HG02759 (cell line): Measurements from ENCODE around the gene TP53TG5.

Experiments
- ATAC-seq: cut with Tn5 transposase; IDR thresholded peaks from one replicate; pipeline ENCODE4 v1.9.1; 2021; ENCODE audit warnings: mild to moderate bottlenecking, moderate library complexity; ENCODE audit not compliant: unreplicated experiment

TP53TG5 gene

GRCh38 chr20:45378191-45378590 is at the start of gene TP53TG5:
Gene TP53TG5 (minus strand): TSS chr20:45378325. CDS start chr20:45378236, 89 bp downstream.
- ATAC-seq = no peak

DNA sequence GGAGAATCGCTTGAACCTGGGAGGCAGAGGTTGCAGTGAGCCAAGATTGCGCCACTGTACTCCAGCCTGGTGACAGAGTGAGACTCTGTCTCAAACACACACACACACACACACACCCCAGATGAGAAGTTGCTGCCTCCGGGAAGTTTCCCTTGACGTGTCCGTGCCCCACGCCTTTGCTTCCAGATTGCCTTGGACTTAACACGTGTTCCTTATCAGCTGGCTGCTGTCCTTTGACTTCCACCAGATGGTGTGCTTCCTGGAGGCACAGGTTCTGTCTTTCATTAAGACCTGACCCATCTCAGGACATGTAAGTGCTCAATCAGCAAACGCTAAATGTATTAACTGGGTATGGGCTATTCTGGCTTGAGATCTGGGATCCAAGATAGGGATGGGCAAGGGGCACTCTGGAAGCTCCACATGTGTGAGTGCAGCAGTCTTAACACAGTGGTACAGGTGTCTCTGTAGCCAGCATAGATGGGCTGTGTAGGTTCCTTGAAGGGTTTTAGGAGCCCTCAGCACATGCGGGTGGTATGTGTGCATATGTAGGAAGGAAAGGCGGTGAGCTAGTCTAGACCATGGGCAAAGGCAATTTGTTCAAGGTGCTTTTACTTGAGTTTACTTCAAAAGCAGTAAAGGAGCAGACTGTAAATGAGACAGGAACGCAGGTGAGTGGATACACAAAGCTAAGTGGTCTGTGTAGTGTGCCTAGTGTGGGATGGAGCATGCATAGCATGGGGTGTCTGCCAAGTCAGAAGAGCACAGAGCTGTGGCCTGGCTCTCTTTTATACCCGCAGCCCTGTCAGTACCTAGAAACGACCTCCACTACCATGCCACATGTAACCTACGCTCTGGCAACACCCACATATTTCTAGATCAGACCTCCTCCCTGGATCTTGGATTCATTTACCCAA is 49.4 kb upstream of the TP53TG5 start:
- no peak for ATAC-seq

- ATAC-seq = no peak
These were observed 48.3 kb upstream of the TP53TG5 start for GRCh38 chr20:45426320-45427016.

GRCh38 chr20:45425561-45425960 is 47.4 kb upstream of the TP53TG5 start:
- ATAC-seq = no peak

DNA sequence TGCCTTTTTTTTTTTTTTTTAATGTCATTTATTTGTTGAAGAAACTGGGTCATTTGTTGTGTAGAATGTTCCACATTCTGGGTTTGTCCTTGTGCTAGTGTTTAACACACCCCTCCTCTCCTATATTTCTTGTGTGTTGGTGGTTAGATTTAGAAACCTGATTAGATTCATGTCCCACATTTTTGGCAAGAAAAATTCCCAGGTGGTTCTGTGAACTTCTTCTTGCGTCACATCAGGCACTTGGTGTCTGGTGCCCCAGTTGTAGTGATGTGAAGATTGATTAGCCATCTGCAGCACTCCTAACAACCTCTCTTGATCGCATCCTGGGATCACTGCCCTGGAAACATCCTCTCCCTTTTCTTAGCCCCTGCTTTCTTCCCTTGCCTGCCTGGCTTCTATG is 45.6 kb upstream of the TP53TG5 start:
- ATAC-seq = no peak

DNA sequence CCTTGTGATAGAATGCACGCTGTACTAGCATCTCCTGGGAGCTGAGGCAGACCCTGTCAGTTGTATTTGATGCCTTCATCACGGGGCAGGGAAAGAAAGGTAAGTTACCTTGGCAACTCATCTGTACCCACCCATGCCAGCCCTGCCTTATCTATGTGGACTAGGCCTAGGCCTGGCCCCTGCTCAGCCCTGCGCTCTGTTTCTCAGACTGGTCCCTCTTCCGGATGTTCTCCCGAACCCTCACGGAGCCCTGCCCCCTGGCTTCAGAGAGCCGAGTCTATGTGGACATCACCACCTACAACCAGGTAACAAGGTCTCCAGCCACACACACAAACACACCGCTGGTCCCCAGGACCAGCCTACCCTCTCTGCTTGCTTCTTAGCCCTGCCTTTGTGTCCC is 42.0 kb upstream of the TP53TG5 start:
- no peak for ATAC-seq

DNA sequence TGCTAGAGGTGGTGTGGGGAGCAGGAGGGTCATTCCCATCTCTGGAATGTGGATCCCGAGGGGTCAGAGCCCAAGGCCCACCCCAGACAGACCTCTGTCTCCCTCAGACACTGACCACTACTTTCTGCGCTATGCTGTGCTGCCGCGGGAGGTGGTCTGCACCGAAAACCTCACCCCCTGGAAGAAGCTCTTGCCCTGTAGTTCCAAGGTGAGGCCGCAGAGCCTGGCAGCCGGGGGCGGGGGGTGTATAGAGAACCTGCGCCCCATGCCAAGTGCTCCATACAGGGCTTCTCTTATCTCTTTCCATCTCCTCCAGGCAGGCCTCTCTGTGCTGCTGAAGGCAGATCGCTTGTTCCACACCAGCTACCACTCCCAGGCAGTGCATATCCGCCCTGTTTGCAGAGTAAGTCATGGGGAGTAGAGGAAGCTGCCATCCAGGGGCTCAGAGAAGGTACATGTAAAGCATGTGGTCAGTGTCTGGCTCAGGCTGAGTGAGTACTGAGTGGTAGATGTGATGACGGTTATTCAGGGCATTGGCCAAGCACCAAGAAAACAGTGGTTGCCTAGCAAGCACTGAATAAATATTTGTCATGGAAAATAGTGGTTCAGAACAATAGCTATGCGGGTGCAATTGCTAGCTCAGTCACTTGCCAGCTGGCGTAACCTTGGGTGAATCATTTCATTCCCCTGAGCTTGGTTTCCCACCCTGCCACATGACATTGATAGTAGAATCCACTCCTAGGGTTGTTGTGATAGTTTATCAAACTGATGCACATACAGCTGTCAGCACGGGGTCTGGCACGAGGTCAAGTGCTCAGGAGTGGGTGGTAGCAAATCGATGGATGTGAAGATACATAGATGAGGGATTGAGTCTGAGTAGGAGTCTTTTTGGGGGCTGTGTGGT is 41.3 kb upstream of the TP53TG5 start:
- ATAC-seq = peak; percentile 83

DNA sequence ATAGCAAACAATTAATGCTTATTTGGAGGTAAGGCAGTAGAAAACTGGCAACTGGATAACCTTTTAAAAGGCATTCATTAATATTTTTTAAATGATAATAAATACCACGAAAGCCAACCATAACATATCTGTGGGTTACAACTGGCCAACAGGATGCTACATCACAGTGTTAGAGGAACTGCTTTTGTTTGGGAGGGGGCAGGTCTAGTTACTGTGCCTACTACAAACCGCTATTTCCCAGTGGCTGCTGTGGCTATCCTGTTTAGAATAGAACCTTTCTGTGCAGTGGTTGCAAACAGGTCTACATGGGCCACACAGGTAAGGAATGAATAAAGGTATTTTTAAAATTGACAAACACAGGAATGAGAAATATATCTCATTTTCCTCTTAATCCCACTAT is 38.8 kb upstream of the TP53TG5 start:
- ATAC-seq = no peak

GRCh38 chr20:45415822-45416637 is 37.9 kb upstream of the TP53TG5 start, which contains the start of gene PIGT:
Gene PIGT (plus strand): TSS chr20:45416141. CDS start chr20:45416157, 16 bp downstream.
- peak; percentile 65 for ATAC-seq

DNA sequence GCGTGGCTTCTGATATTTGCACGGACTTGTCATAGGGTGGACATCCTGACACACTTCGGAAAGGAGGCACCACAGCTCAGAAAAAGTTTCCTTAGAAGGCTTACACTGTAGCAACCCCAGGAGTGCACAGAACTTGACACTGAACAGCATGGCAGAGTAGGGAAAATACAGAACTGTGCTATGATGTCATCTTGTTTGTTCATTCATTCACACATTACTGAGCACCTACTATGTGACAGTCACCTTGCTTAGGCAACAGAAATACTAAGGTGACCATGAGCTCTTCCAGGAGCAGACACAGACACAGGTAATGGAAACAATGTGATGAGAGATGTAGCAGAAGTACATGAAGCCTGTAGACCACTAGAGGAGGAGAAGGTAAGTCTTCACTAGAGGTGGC is 35.4 kb upstream of the TP53TG5 start:
- no peak for ATAC-seq

GRCh38 chr20:45412653-45413052 is 34.5 kb upstream of the TP53TG5 start:
- no peak for ATAC-seq

DNA sequence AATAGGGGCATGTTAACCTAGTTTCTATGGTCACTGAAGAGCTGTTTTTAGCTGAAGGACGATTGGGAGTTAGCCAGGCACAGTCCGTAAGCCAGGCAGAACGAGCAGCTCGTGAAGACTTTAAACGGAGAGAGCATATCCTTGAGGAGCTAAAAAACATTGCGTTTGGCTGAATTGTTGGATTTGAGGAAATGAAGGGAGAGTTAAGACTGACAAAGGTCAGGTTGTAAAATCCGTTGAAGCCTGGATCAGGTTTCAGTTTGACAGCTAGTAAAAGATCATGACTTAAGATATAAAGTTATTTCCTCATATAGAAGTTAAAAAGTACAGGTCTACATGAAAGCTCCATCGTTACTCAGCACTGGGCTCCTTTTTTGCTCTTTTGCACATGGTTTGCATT is 32.8 kb upstream of the TP53TG5 start:
- no peak for ATAC-seq

DNA sequence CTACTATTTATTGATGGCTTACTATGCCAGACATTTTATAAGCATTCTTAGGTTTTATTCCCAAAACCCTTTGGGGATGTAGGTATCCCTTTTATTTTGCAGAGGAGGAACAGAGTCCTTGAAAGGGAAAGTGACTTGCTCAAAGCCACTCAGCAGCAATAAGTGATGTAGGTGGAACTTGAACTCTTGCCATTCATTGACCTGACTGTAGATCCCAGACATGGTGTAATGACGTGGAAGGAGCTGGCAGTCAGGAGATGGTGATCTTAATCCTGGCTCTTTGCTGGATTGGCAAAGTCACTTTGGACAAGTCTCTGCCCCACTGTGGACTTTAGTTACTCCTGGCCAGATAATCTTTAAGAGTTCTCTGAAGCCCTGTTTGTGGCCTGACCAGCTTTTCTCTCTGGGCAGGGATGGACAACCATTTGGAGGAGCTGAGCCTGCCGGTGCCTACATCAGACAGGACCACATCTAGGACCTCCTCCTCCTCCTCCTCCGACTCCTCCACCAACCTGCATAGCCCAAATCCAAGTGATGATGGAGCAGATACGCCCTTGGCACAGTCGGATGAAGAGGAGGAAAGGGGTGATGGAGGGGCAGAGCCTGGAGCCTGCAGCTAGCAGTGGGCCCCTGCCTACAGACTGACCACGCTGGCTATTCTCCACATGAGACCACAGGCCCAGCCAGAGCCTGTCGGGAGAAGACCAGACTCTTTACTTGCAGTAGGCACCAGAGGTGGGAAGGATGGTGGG is 31.6 kb upstream of the TP53TG5 start:
- no peak for ATAC-seq

DNA sequence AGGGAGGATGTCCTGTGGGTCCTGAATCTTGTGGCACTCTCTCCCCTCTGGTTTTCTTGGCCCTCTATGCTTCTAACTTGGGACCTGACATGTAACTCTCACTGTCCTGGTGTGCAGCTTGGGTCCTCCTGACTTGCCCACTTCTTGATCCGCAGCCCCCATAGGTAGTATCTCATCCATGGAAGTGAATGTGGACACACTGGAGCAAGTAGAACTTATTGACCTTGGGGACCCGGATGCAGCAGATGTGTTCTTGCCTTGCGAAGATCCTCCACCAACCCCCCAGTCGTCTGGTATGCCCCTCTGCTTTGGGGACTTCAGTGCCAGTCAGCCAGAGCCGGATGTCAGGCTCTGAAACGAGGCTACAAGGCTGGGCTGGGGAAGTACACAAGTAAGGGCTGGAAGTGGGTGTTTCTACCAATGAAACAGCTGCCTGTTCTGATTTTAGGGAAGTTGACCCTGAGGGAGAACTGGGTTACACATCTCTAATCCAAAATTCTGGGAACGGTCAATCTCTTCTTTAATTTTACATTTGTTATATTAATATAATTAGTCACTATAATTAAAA is 30.6 kb upstream of the TP53TG5 start:
- no peak for ATAC-seq

DNA sequence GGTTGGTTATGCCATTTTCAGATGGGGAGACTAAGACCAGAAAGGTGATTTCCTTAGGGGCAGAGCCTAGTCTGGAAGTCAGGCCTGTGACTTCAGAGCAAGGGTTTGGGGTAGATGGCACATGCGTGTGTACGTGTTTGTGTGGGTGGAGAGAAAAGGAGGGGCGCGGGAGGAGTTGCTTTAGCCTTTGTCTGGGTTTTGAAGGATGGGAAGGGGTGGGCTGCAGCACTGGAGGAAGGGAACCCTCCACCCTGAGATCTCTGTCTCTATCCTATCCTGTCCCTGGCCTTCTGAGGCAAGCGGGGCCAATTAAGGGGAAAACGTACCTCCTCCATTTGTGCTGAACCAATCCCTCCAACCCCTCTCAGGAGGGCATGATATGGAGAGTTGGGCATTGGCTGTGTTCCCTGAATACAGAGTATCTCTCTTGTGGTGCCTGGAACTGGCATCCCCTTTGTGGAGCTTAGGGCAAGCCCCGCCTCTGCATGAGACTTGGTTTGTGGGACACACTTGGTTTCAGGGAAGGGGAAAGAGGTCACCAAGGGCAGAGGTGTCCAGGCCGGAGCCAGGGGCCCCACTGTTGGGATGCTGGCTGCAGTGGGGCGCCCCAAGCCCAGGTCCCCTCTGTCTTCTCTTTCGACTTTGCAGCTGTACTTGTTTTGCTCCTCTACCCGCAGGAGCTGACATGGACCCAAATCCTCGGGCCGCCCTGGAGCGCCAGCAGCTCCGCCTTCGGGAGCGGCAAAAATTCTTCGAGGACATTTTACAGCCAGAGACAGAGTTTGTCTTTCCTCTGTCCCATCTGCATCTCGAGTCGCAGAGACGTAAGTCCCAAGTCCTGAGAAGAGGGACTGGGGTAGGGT is 29.9 kb upstream of the TP53TG5 start, which contains the start of gene DBNDD2:
DBNDD2 (plus strand) TSS at position 507 of the 863 bp plus-strand sequence; CDS start at position 686, 179 bp downstream.
- ATAC-seq = no peak

- ATAC-seq = no peak
These were observed 29.1 kb upstream of the TP53TG5 start for GRCh38 chr20:45407067-45407745.

DNA sequence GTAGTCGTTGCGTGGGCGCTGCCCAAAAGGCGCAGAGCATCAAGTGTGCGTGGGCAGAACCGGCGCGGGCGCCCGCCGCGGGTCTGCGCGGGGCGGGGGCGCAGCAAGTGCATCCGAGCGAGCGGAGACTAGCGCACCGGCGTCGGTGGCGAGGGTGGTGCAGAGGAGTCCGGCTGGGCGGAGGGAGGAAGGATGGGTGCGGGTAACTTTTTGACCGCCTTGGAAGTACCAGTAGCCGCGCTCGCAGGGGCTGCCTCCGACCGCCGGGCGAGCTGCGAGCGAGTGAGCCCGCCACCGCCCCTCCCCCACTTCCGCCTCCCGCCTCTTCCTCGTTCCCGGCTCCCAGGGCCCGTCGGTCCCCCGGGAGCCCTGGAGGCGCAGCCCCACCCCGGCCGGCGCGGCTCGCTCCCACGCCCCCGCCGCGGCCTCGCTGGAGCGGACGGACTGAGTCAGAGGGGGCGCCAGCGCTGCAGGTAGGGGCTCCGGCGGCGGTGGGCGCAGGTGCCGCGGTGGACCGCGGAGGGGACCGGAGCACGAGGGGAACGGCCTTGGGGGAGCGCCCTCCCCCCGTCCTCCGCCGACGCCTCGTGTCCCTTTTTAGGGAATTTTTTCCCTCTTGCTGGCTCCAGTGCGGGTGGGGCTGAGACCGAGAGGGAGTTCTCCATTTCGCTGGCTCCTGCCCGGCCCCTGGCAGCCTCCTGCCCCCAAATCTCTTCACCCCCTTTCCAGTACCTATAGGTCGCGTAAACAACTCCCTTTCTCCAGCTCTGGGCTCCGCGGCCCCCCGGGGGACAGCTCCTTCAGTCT is 28.3 kb upstream of the TP53TG5 start:
- ATAC-seq = no peak
